ENCODE data around the gene MRPS2. TPM values are rescaled to one million over a fixed set of nuclear protein-coding genes. Genes with fewer than 3 reads are reported as not detected.
A peak's percentile ranks its signal among the peaks of the same experiment; 100 is the strongest.

The MRPS2 gene
- total RNA-seq, 4 donors from 2014 or later = 51.5 to 61.7 (median 55.1) TPM

- Histone ChIP-seq H3K4me1 (peaks cover 15% of the 10 kb centered on the region), H3K36me3 (no peaks in the 10 kb centered on the region), H3K4me3 (peak overlapping the region; percentile 83), H3K27ac (peak overlapping the region; percentile 51), H3K27me3 (no peaks in the 10 kb centered on the region), H3K9me3 (no peaks in the 10 kb centered on the region)
- TF ChIP-seq POLR2A (IDR thresholded peaks at IDR 0.05) (no peak), EP300 (IDR thresholded peaks at IDR 0.05) (no peak), POLR2AphosphoS5 (IDR thresholded peaks at IDR 0.05) (no peak), CTCF (IDR thresholded peaks at IDR 0.05) (no peak)
- 5% methylated on average over 19 of the region's 64 CpGs for WGBS
- DNase-seq (ENCODE audit: low spot score in 2 of 2) = no peak
These were observed 21.5 kb upstream of the MRPS2 start for GRCh38 chr9:135478829-135479468.

- peak within 1 kb of the TSS; percentile 83 for H3K4me3 ChIP-seq
- H3K36me3 ChIP-seq = peaks cover 6% of the 10 kb centered on the region
- TF ChIP-seq CTCF (IDR thresholded peaks at IDR 0.05) = no peak
- TF ChIP-seq POLR2A (IDR thresholded peaks at IDR 0.05) = no peak
- no peak for TF ChIP-seq EP300 (IDR thresholded peaks at IDR 0.05)
- TF ChIP-seq POLR2AphosphoS5 (IDR thresholded peaks at IDR 0.05) = no peak
- H3K4me1 ChIP-seq = peaks cover 15% of the 10 kb centered on the region
- peak within 1 kb of the TSS; percentile 51 for H3K27ac ChIP-seq
- H3K27me3 ChIP-seq = no peaks in the 10 kb centered on the region
- no peaks in the 10 kb centered on the region for H3K9me3 ChIP-seq
- no peak for DNase-seq (ENCODE audit: low spot score in 2 of 2)
- no CpG with 5 or more reads among the region's 103 CpGs for WGBS
These were observed 20.9 kb upstream of the MRPS2 start, which contains the start of gene PPP1R26 for GRCh38 chr9:135479469-135480052. TSS of gene PPP1R26 (plus strand) at chr9:135479782. CDS start at chr9:135484511, 4,729 bp downstream.

- WGBS = 3% methylated on average over 19 of the region's 76 CpGs
- no peak for DNase-seq (ENCODE audit: low spot score in 2 of 2)
- Histone ChIP-seq H3K9me3 (no peaks in the 10 kb centered on the region), H3K36me3 (peaks cover 13% of the 10 kb centered on the region), H3K27ac (peak overlapping the region; percentile 26), H3K27me3 (no peaks in the 10 kb centered on the region), H3K4me3 (peak overlapping the region; percentile 83), H3K4me1 (peaks cover 15% of the 10 kb centered on the region)
- TF ChIP-seq POLR2A (IDR thresholded peaks at IDR 0.05) (no peak), POLR2AphosphoS5 (IDR thresholded peaks at IDR 0.05) (no peak), EP300 (IDR thresholded peaks at IDR 0.05) (no peak), CTCF (IDR thresholded peaks at IDR 0.05) (no peak)
These were observed 20.2 kb upstream of the MRPS2 start for GRCh38 chr9:135480071-135480939.

GRCh38 chr9:135480940-135481310 is 19.6 kb upstream of the MRPS2 start:
- no peaks in the 10 kb centered on the region for H3K9me3 ChIP-seq
- peaks cover 15% of the 10 kb centered on the region for H3K4me1 ChIP-seq
- H3K27me3 ChIP-seq = no peaks in the 10 kb centered on the region
- H3K4me3 ChIP-seq = peak overlapping the region; percentile 83
- no peak for TF ChIP-seq POLR2A (IDR thresholded peaks at IDR 0.05)
- TF ChIP-seq POLR2AphosphoS5 (IDR thresholded peaks at IDR 0.05) = no peak
- TF ChIP-seq CTCF (IDR thresholded peaks at IDR 0.05) = no peak
- TF ChIP-seq EP300 (IDR thresholded peaks at IDR 0.05) = no peak
- no peak for DNase-seq (ENCODE audit: low spot score in 2 of 2)
- H3K36me3 ChIP-seq = peaks cover 20% of the 10 kb centered on the region
- 37% methylated on average over 11 of the region's 11 CpGs for WGBS
- no peak overlapping the region for H3K27ac ChIP-seq

Measured in suprapubic skin (tissue), 4 donors.